Prostate gland (tissue), 2 donors: ENCODE data around the gene FAM193A. TPM values are rescaled to one million over a fixed set of nuclear protein-coding genes. Genes with fewer than 3 reads are reported as not detected.

Experiments used
- DNase-seq: peaks from one replicate; pipeline ENCODE4 v3.0.0-alpha.2; 2019; ENCODE audit warnings: low spot score
- H3K27ac ChIP-seq, 2 donors: fragments of 200-600 bp; sonication (generic); 2 replicates each; pipeline ENCODE4 v1.5.1; 2017 to 2019
- H3K27me3 ChIP-seq: fragments of 200-600 bp; sonication (generic); replicated peaks from 2 replicates; pipeline ENCODE4 v1.5.1; 2019; ENCODE audit not compliant: insufficient read depth
- H3K36me3 ChIP-seq, 2 donors: fragments of 200-600 bp; sonication (generic); 1 replicate in 1 of 2; 2 replicates in 1 of 2; pipeline versions ENCODE4 v1.5.1 to v1.8.1; 2017 to 2019
- H3K4me1 ChIP-seq: fragments of 200-600 bp; sonication (generic); replicated peaks from 2 replicates; pipeline ENCODE4 v1.5.1; 2019
- H3K4me3 ChIP-seq, 2 donors: fragments of 200-600 bp; sonication (generic); 2 replicates each; pipeline ENCODE4 v1.5.1; 2017 to 2019
- H3K9me3 ChIP-seq: fragments of 200-600 bp; sonication (generic); 2 replicates; pipeline ENCODE4 v1.5.1; 2017
- CTCF ChIP-seq, 4 experiments: fragments of 200-600 bp in 2 of 4; fragments of 450-650 bp in 2 of 4; sonication (generic) in 2 of 4; IDR thresholded peaks; 1 replicate in 3 of 4; 2 replicates in 1 of 4; pipeline ENCODE4 v1.5.1; 2016 to 2019; ENCODE audit warnings: antibody characterized with exemption in 4 of 4, mild to moderate bottlenecking in 2 of 4, moderate library complexity in 2 of 4
- POLR2A ChIP-seq: fragments of 450-650 bp; IDR thresholded peaks from one replicate; pipeline ENCODE4 v1.6.1; 2016; ENCODE audit warnings: antibody characterized with exemption, mild to moderate bottlenecking
- POLR2AphosphoS5 ChIP-seq: sonication (generic); formaldehyde crosslinking; IDR thresholded peaks from one replicate; pipeline ENCODE4 v1.6.1; 2017; ENCODE audit warnings: antibody characterized with exemption
- WGBS: methylation state at CpG from one replicate; pipeline ENCODE4 v1.1.5; 2018; 5-methylcytosine and 5-hydroxymethylcytosine counted together
- intact Hi-C: fragments of 100-400 bp; cut with DNase I; formaldehyde crosslinking; loops from one replicate; pipeline ENCODE4 v1.14.2; 2022
- total RNA-seq, 2 donors: library from RNA; depleted of rRNA; stranded (reverse); fragments of >200 nt; gene quantifications; one replicate each; pipeline ENCODE4 v1.1.0, GENCODE V29; 2016

The FAM193A gene
- total RNA-seq, 2 donors from 2014 or later: 24.1 to 53.1 TPM

- Histone ChIP-seq H3K9me3 (no peaks in the 10 kb centered on the region), H3K27ac (no peak overlapping the region), H3K4me3 (no peak overlapping the region), H3K4me1 (no peaks in the 10 kb centered on the region), H3K27me3 (no peaks in the 10 kb centered on the region), H3K36me3 (no peaks in the 10 kb centered on the region)
- TF ChIP-seq POLR2AphosphoS5: no peak
- no peak for TF ChIP-seq POLR2A
- no peak for TF ChIP-seq CTCF (IDR thresholded peaks at IDR 0.05)
- DNase-seq: no peak
- intact Hi-C loops: no loop called here
- 65% methylated on average over 6 of the region's 6 CpGs for WGBS
These were observed 56.1 kb downstream of the FAM193A start for GRCh38 chr4:2592572-2592971.

GRCh38 chr4:2593003-2593402 lies 56.6 kb downstream of the FAM193A start:
- DNase-seq: no peak
- Histone ChIP-seq H3K4me3 (no peak overlapping the region), H3K36me3 (no peaks in the 10 kb centered on the region), H3K27me3 (no peaks in the 10 kb centered on the region), H3K27ac (no peak overlapping the region), H3K4me1 (no peaks in the 10 kb centered on the region), H3K9me3 (no peaks in the 10 kb centered on the region)
- WGBS: 64% methylated on average over 5 of the region's 5 CpGs
- TF ChIP-seq POLR2A (no peak), CTCF (IDR thresholded peaks at IDR 0.05) (no peak), POLR2AphosphoS5 (no peak)
- intact Hi-C loops: no loop called here

- Histone ChIP-seq H3K4me3 (no peak overlapping the region), H3K36me3 (no peaks in the 10 kb centered on the region), H3K27ac (no peak overlapping the region), H3K4me1 (no peaks in the 10 kb centered on the region), H3K9me3 (no peaks in the 10 kb centered on the region), H3K27me3 (no peaks in the 10 kb centered on the region)
- DNase-seq: no peak
- no peak for TF ChIP-seq POLR2A
- TF ChIP-seq CTCF (IDR thresholded peaks at IDR 0.05): no peak
- no peak for TF ChIP-seq POLR2AphosphoS5
- 58% methylated on average over 3 of the region's 3 CpGs for WGBS
- intact Hi-C loops: no loop called here
These were observed 59.0 kb downstream of the FAM193A start for GRCh38 chr4:2595436-2595835.

- DNase-seq: no peak
- no peak overlapping the region for H3K4me3 ChIP-seq
- no peak overlapping the region for H3K27ac ChIP-seq
- H3K27me3 ChIP-seq: no peaks in the 10 kb centered on the region
- TF ChIP-seq CTCF (IDR thresholded peaks at IDR 0.05) (no peak), POLR2A (no peak), POLR2AphosphoS5 (no peak)
- intact Hi-C loops: no loop called here
- WGBS: 87% methylated on average over 11 of the region's 11 CpGs
- no peaks in the 10 kb centered on the region for H3K36me3 ChIP-seq
- no peaks in the 10 kb centered on the region for H3K4me1 ChIP-seq
- H3K9me3 ChIP-seq: no peaks in the 10 kb centered on the region
These were observed 59.6 kb downstream of the FAM193A start for GRCh38 chr4:2595952-2596552.

GRCh38 chr4:2596611-2597010 lies 60.2 kb downstream of the FAM193A start:
- Histone ChIP-seq H3K27ac (no peak overlapping the region), H3K9me3 (no peaks in the 10 kb centered on the region), H3K4me3 (no peak overlapping the region), H3K4me1 (no peaks in the 10 kb centered on the region), H3K27me3 (no peaks in the 10 kb centered on the region), H3K36me3 (no peaks in the 10 kb centered on the region)
- intact Hi-C loops: no loop called here
- WGBS: 79% methylated on average over 8 of the region's 8 CpGs
- no peak for TF ChIP-seq CTCF (IDR thresholded peaks at IDR 0.05)
- DNase-seq: no peak
